GM23248 (cell line): ENCODE measurements around the gene GCNT2.

Source experiments
- EZH2 ChIP-seq: fragments of 200-600 bp; sonication (generic); IDR thresholded peaks from 2 replicates; pipeline ENCODE4 v1.6.1; 2018; ENCODE audit warnings: antibody characterized with exemption, mild to moderate bottlenecking; ENCODE audit not compliant: insufficient read depth, poor library complexity, severe bottlenecking
- EZH2phosphoT487 ChIP-seq: fragments of 200-600 bp; sonication (generic); IDR thresholded peaks from 2 replicates; pipeline ENCODE4 v1.6.1; 2018; ENCODE audit warnings: antibody characterized with exemption, moderate library complexity, mild to moderate bottlenecking, low read depth; ENCODE audit not compliant: insufficient read depth

- TF ChIP-seq EZH2 (no peak), EZH2phosphoT487 (no peak)
Measured at GRCh38 chr6:10558565-10558964, 37.4 kb downstream of the GCNT2 start.
